EL (cell line): ENCODE data around the gene RNF130.

Source experiments
- DNase-seq: peaks from one replicate; pipeline ENCODE4 v3.0.0-alpha.2; 2016

RNF130 gene

DNA sequence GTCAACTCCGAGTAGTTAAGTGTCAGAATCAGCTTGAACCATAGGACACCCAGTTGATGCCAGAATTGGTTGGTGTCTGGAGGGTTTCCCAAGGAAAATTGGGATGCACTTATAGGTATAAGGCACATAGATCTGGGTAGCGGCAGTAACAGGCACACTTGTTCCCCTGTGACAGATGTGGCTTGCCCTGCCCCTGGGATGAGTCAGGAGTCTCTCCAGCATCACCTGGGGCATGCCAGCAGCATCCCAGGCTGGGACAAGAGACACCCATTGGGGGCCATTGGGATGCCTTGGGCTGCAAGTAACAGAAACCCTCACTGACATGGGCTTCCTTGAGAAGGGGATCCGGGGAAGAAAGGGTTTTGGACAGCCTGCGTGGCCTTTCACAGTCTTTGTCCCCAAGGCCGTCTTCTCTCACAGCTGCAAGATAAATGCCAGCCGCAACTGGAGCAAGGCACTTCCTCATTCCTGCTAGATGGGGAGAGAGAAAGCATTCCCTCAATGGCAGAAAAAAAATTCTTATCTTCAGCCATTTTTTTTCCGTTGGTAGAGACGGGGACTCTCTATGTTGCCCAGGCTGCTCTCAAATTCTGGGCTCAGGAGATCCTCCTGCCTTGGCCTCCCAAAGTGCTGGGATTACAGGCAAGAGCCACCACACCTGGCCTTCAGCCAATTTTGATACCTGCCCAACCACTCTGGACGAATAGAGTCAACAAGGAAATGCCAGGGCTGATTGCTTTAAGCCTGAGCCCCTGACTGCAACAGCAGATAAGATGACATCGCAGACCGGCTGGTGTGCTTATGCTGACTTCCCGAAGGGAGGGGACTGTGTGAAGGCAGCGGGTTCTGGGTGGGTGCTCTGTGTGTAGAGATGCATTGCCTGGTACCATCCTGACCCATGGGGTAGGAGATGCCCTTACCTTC is 13.3 kb upstream of the RNF130 start:
- no peak for DNase-seq

DNA sequence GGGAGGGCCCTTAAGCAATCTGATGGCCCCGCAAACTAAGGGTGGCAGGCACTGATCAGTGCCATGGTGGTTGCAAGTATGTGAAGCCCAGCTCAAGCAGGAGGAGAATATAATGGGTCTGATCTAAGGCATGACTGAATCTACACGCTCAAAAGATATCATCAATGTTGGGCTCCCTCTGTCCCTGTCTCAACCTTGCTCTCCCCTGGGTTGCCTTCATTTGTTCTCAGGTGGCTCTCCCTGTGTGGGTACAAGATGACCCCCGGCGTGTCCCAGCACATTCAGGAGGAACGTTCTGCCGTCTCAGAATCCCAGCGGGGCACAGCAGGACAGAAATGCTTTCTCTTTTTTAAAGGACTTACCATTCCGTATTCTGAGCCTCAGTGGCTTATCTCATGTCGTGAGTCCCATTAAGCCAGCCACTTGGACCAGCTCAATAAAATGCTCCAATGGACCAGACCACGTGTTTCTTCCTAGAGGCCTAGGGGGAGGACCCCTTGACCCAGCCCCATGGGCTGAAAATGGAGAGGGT is 12.0 kb upstream of the RNF130 start:
- DNase-seq: no peak

DNA sequence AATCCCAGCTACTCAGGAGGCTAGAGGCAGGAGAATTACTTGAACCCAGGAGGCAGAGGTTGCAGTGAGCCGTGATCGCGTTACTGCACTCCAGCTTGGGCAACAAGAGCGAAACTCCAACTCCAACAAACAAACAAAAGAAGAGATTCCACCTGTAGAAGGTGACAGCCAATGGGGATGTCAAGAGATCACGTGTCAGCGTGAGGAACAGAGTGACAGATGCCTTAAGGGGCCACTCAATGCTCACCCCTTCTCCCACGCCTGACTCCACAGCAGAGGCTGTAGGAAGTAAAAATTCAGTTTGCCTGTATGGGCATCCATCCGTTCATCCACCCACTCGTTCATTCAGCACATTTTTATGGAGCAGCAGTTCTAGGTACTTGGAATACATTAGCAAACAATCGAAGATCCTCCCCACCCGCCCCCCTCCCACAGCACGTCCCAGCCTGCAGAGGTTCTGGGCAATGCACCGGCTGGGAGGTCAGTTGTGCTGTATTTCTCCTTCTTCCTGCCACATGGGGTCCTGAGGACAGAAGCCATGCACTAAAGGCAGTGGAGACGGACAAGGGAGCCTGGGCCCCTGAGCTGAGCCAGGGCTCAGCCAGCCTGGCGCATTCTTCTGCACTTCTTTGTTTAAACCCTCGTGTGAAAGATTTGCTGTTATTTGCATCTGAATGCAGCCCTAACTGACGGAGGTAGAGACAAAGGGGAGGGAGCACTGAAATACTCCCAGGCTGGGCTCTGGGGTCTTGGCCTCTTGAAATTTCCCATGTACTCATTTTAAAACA is 11.3 kb upstream of the RNF130 start:
- no peak for DNase-seq

DNA sequence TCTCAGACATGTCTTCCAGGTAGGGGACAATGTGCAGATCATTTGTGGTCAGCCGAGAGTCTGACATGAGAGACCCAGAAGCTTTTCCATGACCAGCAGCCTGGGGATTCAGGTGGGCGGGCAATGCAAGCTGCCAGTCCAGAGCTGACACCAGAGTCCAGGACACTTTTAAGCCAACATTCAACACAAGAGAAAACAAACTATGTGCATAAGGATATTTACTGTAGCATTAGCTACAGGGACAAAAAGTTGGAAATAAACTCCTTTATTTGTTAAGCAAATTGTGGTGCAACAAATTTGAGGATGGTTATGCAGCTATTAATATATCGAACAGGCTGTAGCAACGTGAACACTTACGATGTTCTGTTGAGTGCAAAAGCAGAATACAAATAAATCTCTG is 9.9 kb upstream of the RNF130 start:
- DNase-seq: no peak

DNA sequence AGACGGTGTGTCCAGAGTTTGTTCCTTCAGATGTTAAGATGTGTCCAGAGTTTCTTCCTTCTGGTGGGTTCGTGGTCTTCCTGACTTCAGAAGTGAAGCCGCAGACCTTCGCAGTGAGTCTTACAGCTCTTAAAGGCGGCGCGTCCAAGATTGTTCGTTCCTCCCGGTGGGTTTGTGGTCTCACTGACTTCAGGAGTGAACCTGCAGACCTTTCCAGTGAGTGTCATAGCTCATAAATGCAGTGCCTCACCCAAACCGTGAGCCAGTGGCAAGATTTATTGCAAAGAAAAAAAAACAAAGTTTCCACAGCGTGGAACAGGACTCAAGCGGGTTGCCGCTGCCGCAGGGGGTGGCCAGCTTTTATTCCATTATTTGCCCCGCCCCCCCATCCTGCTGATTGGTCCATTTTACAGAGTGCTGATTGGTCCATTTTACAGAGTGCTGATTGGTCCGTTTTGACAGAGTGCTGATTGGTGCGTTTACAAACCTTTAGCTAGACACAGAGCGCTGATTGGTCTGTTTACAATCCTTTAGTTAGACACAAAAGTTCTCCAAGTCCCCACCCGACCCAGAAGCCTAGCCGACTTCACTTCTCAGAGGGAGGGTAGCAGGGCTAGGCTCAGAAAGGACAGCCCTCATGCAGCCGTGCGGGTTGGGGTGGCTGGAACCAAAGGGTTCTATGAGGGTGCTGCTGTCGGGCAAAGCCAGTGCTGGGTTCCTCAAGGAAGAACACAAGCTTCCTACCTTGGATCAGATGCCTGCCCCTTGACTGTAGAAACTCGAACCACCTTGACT is 9.1 kb upstream of the RNF130 start:
- no peak for DNase-seq

DNA sequence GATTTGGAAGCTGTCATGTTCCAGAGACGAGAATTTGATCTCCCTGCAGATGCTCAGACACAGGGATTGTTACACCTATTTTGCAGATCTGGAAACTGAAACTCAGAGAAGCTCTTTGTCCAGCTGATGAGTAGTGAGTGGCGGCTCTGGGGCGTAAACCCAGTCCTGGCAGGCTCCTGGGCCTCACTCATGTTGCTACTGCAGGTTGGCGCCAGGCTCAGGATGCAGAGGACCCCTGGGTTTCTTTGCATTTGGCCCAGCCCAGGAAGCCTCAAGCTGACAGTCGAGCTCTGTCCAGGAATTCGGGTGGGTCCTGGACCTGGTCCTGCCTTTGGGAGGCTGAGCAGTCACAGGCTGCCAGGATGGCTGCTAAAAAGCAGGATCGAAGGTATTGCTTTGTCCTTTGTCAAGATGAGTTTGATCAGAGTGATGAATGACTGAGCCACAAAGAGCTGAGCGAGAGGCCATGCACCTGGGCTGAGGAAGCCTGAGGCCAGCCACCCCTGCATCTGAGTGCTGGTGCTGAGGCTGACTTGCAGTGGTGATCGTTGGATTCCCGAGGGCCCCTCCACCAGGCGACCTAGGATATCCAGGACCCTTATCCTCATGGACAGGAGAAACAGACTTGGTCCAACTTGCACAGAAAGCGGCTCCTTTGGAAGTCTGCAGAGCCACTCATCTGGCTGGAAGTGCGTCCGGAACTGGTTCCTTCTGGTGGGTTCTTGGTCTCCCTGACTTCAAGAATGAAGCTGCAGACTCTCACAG is 8.3 kb upstream of the RNF130 start:
- DNase-seq: no peak

DNA sequence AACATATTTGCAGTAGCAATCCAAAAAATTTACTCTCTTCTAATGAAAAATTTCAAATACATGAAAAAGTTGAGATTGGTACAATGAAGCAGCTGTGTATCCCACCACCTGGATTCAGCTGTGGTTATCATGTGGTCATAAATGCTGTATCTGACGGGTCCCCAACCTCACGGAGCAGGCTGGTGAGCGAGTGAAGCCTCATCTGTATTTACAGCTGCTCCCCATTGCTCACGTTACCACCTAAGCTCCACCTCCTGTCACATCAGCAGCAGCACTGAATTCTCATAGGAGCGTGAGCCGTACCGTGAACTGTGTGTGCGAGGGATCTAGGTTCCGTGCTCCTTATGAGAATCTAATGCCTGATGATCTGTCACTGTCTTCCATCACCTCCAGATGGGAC is 6.8 kb upstream of the RNF130 start:
- DNase-seq: no peak

DNA sequence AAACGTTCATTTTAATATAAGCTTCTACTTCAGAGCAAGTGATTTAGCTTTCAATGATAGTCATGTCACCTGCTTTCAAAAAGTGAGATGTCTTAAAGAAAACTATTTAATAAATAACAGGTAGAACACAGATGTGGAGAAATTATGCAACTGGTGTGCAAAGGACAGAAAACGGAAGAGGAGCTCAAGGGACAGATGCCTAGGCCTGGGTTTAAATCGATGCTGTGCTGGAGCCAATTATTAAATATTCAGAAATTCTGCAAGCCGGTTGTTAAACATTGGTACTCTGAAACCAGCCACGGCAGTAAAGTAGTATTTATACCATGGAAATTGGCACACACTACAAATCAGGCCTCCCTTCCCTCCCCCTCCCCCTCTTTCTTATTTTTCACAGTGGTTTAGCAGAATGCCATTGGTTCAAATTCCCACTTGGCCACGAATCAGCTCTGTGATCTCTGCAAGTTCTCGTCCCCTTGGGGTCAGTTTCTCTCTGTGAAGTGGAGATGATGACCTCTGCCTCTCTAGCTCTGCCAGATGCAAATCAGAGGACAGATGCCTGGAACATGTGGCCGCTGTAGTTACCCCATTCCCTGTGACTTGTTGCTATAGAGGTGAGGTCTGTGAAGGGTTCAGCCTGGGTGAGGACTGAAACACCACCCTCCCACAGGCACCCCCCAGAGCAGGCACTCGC is 6.2 kb upstream of the RNF130 start:
- no peak for DNase-seq

DNA sequence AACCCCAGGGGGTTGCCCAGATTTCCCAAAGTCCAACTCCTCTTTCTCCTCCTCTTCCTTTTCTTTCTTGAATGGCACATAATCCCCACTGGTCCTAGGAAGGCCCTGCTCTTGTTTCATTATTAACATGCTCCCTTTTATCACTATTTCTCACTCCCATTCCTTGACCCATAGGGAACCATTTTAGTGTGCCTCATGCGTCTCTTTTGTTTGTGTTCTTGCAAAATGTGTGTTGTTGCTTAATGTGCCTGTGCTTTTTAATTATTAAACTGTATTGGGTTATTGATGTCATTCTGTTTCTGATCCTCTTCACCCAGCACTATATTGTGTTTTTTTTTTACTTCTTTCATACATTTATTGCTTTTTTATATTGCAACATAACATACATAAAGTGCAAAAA is 4.1 kb upstream of the RNF130 start:
- no peak for DNase-seq

DNA sequence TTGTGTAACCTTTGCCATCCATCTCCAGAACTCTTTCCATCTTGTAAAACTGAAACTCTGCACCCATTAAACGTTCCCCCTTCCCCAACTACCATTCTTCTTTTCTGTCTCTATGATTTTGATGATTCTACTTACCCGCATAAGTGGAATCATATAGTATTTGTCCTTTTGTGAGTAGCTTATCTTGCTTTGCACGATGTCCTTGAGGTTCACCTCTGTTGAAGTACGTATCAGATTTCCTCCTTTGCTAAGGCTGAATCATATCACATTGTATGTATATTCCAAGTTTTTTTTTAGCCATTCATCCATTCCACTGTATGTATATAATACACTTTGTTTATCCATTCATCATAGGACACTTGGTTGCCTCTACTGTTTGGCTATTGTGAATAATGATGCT is 2.9 kb upstream of the RNF130 start:
- DNase-seq: no peak

DNA sequence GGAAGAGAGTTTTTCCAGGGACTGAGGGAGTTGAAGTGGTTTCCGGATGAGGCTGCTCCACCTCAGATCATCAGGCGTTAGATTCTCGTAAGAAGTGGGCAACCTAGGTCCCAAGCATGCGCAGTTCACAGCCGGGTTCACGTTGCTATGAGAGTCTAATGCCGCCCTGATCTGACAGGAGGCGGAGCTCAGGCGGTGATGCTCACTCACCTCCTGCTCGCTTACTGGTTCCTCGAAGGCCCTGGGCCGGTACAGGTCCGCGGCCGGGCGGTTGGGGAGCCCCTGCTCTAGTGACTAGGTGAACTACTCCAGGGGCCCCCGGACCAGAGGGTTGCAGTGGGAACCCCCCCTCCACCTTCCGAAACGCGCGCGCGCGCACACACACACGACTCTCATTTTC is 997 bp upstream of the RNF130 start:
- no peak for DNase-seq

DNA sequence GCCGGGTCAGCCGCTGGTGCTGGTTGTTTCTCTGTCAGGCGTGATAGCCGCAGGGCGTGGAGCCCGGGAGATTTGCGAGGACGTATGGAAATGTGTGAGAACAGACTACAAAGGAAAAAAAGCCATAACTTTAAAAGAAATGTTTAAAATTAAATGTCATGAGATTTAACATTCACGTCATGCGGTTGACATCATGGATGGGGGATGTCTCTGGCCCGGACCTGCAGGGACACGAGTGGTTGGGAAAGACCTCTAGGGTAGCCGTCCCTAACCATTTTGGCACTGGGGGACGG is 643 bp upstream of the RNF130 start:
- no peak for DNase-seq

DNA sequence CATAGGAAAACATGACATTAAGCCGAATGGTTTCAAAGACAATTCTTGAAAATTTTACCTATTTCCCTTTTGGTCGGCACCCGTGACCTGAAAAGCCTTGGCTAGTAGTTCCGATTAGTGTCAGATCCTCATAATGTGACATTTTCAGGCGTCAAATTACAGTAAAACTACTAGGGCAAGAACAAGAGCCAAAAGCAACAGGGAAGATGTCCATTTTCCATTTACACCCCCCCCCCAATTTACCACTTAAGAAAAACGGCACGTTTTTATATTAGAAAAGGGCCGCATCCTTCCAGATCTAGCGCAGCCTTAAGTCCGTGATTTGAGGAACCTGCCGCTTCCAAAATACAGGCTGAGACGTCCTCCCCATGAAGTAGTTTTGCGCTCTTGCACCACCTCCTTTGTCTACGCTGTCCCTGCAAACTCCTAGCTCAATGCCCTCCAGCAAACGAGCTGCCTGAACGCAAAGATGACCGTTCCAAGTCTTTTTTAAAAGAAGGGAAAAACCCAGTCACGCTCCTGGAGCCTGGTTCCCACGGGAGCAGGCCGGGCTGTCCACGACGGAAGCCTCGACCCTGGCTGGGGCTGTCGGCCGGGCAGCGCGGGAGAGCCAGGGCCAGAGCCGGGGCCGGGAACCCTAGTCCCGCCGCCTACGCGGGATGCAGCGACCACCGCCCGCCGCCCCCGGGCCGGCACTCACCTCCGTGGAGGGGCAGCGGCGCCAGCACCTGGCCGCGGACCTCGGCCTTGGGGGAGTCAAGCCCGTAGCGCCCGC is 616 bp downstream of the RNF130 start:
- peak; percentile 54 for DNase-seq

DNA sequence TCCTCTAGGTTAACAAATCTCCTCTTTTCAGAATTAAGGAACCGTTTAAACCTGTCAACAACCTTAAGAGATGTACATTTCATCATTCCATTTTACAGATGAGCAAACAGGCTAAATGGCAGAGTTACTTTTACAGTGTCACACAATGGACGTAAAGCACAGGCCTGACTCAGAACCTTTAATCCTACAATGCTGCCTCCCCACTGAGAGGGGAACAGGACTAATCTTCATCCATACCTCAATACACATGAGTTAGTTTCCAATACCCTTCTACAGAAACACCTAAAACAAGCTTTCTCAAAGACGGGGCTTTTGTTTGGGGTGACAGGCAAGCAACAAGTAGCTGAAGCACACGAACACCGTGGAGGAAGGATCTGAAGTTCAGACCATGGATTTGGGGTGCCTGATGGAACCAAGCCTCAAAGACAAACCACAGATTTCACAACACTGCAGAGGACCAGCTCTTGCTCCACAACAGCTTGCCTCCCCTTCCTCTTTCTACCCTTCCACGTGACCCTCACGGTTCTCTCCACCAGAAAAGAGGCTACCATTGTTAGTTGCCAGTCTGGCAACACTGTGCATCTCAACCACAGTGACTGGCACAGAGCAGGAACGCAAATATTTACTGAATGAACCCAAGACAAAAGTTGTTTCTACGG is 1.8 kb downstream of the RNF130 start:
- DNase-seq: no peak

DNA sequence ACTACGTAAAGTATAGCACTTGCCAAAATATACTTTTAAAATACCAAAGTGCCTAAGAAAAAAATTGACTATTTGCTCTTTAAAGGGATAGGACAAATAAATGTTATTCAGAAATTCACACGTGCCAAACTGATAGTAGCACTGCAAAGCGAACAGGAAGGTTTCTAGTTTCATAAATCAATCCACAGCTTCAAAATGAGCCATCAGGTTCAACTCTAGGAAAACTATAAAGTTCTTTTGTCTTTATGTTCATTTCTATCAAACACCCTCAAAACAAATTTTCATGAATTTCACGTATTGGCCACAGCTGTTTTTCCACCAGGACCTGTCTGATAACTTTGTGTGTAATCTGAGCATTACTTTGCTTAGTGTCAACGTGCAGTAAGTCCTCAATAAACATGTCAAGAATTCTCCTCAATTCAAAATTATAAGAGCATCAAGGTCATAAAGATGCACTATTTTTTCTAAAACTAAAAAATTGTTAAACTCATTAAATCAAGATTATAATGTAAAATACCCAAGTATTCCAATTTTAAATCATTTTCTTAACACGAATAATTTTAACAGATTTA is 3.0 kb downstream of the RNF130 start:
- no peak for DNase-seq

DNA sequence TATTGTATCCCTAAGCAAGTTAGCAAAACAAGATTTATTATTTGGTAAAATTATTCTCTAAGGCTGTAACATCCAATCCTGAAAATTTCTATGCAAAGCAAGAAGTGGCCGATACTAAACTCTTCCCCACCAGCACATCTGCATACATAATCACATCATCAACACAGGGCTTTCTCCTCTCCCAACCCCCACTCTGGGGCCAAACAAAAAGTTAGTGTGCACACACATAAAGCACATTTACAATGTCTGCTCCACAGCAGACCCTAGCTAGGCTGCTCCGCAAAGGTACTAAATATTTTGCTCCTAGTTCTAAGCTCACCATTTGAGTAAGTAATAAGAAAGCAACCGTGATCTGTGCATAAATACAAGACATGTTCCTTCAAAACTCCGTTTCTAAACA is 3.6 kb downstream of the RNF130 start:
- DNase-seq: no peak

DNA sequence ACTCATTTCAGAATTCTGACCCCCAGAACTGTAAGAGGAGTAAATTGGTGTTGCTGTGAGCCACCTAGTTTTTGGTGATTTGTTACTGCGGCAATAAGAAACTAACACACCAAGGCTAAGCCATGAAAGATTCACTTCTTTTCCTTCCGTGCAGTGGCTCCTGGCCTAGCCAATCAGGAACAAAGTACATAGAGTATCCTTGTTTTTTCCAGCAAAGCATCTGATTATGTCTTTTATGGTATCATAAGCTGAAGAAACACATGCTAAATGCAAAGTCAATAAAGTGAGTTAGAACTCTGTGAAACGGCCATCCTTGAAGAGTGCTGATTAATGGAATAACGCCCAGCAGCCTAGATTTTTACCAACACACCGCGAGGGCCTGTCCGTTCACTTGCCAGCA is 11.4 kb downstream of the RNF130 start:
- DNase-seq: no peak

DNA sequence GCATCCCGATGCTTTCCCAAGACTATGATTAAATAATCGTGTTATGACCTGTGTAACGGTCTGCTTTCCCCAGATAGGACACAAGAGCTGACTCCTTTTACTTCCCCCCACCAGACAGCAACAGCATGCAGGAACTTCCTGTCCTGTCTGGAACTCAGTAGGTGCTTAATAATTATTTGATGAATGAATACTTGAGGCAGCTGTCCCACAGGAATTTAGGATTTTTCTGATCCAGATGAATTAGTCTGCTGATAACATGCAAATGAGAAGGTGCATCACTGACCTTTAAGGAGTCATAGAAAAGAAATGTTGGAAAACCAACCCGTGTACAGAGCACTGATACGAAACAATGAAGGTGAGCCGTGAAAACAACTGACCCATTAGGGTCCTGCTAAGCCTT is 12.2 kb downstream of the RNF130 start:
- DNase-seq: no peak

DNA sequence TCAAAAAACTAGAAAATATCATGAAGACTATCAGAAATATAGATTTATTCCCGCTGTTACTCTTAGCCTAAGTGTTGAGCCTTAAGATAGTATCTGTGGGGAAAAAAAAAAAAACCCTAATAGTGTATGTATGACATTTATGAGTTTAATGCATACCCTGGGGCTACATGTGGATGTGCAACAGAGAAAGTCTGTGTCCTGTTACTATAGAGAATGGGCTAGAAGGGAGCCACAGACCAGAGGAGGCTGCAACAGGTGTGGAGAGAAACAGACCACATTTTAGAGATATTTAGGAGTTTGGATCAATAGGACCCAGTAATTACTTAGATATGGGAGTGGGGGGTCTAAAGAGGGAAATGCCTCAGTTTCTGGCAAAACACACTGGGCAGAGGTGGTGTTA is 15.4 kb downstream of the RNF130 start:
- no peak for DNase-seq

DNA sequence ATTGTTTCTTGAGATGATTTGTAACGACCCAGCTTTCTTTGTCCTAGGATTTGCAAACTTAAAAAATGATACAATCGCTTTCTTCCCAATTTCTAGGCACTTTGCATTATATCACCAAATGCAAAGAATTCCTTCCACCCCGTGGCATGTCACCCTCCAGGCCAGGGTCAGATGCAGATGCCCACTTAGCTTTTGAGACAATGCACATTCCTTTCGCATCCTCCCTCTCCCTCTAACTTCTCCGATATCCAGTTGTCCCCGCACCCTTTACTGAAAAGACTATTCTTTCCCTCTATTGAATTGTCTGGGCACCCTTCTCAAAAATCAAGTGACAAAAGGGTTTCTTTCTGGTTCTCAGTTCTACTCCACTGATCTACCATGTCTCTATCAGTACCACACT is 17.3 kb downstream of the RNF130 start:
- no peak for DNase-seq
